OCI-M1 (cell line): ENCODE results near the gene CNTN1.

Experiments
- DNase-seq: peaks from one replicate; lab custom pipeline; 2025; lab: John Stamatoyannopoulos, UW

The CNTN1 gene

DNA sequence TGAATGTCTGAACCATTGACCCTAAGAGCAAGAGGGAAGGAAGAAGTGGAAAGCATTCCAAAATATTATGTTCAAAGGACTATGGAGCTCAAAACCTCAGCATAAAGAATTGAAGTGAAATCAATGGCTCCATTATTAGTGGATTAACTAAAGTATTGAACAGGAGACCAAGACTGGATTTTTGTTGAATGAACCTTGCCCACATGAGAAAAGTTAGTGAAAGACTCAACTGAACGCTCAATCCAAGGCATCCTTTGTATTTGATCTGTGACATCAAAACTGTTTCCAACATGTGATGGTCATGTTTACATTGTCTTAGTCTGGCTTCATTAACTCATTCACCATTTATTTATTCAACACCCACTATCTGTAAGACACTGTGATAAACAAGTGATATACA, 161.0 kb downstream of the CNTN1 start:
- no peak for DNase-seq

GRCh38 chr12:40854604-40855003, 162.4 kb downstream of the CNTN1 start:
- no peak for DNase-seq

DNA sequence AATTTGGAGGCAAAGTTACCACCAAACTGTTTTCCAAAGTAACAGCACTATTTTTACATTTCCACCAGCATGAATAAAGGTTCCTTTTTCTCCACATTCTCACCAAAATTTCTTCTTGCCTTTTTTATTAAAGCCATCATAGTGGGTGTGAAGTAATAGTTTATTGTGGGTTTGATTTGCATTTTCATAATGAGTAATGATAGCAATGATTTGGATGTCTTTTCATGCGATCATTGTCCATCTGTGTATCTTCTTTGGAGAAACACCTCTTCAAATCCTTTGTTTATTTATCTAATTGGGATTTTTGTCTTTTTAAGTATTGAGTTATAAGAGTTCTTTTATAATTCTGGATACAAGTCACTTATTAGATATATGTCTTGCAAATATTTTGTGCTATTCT, 172.7 kb downstream of the CNTN1 start:
- DNase-seq = no peak

GRCh38 chr12:40870981-40871380, 178.7 kb downstream of the CNTN1 start:
- DNase-seq = no peak

- no peak for DNase-seq
Measured at GRCh38 chr12:40874868-40875267, 182.6 kb downstream of the CNTN1 start.

DNA sequence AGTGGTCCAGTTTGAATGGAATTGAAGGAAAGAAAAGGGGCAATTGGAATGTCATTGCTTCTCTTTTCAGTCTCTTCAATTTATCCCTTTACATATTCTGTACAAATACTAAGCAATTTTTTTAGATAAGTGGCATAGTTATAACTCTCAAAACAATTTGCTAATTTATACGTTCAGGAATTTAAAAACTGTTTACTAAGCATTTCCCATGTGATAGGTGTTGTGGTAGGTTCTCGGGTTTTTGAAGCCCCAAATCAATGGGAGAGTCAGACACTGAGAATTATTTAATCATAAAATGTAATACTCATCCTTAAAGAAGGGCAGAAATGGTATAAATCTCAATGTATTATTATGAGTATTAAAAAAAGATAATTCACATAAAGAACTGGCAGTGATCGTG, 197.1 kb downstream of the CNTN1 start:
- no peak for DNase-seq

GRCh38 chr12:40892528-40892927, 200.3 kb downstream of the CNTN1 start:
- no peak for DNase-seq

DNA sequence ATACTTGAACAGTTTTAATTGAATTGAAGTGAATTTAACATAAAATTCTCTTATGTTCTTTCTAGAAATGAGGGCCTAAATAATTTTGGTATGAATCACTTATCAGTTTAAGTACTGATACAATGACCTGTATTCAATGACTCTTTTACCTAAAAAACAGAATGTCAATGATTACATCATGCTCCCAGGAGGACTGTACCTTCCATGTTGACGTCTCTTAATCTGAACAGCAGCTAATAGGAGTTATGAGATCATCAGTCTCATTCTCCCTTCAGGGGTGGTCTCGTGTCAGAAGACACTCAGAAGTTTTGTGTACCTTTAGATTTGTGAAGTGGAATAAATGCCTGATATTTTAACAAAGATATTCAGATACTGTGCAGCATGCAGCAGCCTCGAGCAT, 206.3 kb downstream of the CNTN1 start:
- no peak for DNase-seq

- DNase-seq = no peak
Measured at GRCh38 chr12:40903040-40903439, 210.8 kb downstream of the CNTN1 start.

DNA sequence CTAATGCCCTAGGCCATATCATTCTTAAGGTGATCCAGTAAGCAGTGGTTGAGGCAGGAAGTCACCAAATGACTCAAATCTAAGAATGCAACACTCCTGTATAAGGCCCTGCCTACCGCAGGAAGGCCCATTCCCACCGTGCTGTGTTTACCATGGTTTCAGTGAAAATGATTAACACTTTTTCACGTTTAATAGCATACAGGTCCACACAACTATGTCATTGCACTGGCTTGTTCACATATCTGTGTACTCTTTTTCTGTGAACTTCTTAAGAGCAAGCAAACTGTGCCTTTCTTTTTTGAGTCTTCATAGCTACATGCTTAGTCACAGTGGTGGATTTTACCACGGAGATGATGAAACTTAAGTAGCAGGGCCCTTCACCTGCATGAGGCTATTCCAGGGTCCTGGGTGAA, 214.9 kb downstream of the CNTN1 start:
- peak; percentile 51 for DNase-seq

GRCh38 chr12:40911676-40912075, 219.4 kb downstream of the CNTN1 start:
- DNase-seq = no peak

DNA sequence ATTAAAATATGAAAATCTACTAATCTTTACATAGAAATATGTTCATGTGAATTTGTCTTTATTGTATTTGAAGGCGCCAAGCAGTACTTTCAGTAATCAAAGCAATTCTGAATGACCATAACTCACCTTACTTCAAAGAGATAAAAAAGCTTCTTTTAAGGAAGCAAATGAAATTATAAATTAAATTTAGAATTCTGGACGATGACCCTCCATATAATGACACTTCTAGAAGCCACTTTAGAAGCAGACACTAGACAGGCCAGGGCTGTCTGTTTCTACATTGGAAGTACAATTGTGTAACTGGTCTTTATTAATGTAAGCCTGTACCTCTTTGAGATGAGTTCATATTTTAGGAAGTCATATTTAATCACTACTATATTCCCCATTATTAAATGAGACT, 222.9 kb downstream of the CNTN1 start:
- no peak for DNase-seq

- DNase-seq = no peak
Measured at GRCh38 chr12:40917561-40917960, 225.3 kb downstream of the CNTN1 start.

DNA sequence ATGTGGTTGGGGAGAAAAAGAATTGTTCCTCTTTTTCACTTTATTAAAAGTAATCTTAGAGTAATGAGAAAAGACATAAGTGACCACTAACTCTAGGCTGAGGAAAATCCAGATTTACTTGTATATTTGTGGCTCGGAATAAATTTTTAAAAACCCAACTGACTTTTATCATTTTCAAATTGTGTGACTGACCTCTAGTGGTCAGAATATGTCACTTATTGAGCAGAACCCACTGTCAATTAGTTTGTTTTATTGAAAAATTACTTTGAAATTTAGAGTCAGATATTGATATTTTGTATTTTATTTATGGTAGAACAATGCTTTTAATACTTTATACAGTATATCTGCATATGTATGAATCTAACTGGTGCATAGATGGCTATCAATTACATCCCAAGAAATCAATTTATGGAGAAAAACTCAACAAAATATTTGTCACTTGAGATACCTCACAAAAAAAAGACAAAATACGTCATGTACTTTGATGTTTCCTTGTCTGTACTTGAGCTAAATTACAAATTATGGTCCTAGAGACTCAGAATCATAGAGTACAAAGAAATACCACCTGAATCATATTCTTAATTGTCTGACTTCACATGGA, 229.4 kb downstream of the CNTN1 start:
- DNase-seq = peak; percentile 56

DNA sequence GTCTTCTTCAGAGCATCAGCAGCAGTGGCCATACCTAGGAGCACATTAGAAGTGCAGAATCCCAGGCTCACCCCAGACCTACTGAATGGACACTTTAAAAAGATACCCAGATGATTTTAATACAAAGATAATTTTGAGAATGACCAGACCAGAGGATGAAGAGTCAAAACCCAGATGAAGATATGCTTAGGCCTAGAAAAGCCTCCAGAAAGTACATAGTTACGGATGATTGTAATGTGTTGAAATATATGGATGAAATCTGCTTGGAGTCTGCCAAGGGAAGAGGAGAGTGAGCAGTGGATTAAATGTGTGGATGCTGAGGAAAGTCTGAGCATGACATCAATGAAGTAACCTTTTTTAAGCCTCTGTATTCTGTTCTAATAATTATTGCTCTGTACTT, 245.7 kb downstream of the CNTN1 start:
- no peak for DNase-seq

DNA sequence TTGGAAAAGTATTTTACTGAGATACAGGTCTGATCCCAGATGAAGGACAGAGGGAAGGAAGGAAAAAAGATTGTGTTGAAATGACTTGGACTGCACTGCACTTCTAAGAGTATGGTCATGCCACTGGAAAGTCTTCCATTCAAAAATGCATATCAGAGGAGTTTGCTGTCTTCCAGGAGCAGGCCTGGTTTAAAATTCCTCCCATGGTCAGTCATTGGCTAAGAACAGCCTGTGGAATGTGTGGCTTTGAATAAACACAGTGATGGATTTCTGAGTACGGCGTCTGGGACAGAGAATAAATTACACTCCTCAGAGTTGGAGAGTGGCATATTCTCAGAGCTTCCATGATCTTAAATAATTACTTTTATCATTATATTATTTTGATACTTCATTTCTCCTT, 250.1 kb downstream of the CNTN1 start:
- DNase-seq = no peak

GRCh38 chr12:40945772-40946171, 253.5 kb downstream of the CNTN1 start:
- DNase-seq = no peak

DNA sequence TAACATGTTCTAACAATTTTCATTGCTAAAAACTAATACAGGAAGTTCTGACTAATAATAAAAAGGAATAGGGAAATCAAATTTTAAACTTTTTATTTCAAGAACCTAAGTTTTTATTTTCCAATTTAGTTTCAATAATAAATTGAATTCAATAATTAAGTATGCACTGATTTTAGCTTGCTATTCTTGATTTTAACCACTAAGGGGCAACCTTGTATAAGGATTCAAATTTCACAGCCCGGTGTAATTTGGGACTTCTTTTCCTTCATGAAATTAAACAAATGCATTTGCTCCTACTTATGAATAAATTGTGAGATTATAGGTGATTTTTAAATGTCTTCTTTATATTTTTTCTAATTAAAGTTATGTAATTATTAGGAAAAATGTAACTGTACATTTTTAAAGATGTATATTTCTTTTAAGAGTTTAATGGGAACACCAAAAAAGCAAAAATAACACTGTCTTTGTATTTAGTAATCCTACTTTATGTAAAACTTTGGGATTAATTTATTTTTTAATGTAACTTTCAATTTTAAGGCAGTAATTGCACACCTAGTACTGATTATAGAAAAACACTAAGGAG, 254.5 kb downstream of the CNTN1 start:
- DNase-seq = peak; percentile 54

DNA sequence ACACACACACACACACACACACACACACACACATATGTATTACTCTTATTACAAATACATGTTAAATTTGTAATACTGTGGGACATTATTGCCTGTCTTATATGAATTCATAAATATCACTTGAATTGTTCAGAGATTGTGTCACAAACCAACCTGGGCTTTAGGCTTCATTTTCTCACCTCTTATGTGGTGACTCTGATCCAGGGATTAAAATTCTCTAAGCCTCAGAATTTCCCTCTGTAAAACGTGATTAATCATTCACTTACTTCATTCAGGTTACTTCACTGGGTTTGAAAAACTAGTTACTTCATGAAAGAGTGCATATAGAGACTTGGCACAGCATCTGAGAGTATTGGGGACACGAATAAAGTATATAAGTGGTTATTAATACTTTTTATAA, 255.6 kb downstream of the CNTN1 start:
- DNase-seq = no peak

DNA sequence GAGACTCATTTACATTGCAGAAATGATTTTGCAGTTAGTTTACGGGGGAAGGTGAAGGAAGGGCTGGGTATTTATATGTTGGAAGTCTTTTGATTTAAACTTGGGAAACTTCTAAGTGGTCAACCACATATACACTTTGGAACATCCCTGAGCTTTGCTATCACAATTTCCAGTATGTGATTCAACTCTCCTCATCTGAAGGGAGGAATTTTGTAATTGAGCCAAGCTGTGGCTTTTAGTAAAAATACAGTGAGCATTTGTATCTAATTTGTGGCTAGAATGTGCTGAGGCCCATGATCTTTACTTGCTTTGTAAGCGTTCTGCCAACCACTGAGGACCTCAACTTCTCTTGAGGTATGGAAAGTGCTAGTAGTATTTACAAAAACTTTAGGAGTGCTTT, 260.8 kb downstream of the CNTN1 start:
- DNase-seq = no peak

DNA sequence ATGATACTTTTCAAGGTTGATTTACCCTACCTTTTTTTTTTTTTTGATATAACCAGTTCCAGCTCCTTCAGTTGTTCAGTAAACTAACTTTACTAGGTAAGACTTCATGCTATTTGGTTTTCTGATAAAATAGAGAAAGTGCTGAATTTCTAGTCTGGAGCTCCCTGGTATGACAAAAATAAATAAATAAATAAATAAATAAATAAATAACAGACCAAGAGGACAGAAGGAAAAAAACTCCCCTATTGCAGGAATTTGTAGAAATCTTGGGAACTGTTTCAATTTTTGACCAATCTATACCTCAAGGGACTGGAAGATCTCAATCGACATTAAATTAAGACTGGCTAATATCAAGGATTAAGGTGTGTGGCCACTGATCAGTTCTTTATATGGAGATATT, 265.2 kb downstream of the CNTN1 start:
- no peak for DNase-seq

GRCh38 chr12:40959041-40959440, 266.8 kb downstream of the CNTN1 start:
- DNase-seq = no peak

- no peak for DNase-seq
Measured at GRCh38 chr12:40963751-40964150, 271.5 kb downstream of the CNTN1 start.

DNA sequence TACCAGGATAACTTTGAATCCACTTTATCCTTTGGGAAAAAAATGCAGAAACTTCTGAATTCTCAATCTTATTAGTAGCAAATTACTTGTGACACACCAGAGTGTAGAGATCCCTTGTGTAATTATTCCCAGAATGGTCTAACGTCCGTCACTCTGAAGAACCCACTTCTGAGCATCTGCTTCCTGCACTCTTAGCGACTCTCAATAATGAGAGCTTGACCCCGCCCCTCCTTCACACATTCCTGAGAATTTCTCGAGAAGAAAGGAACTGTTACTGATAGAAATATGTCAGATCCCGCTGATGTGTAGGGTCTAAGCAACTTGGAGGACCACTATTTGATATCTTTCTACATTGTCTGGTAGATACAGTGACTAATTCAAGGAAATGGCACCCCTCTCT, 277.6 kb downstream of the CNTN1 start:
- DNase-seq = no peak
